Mesenteric fat pad (tissue), 1 donor: ENCODE data around the gene ZNF764. TPM values are rescaled to one million over a fixed set of nuclear protein-coding genes. Genes with fewer than 3 reads are reported as not detected.

Experiments used
- DNase-seq: peaks from one replicate; pipeline ENCODE4 v3.0.0-alpha.2; 2020; ENCODE audit warnings: low spot score
- total RNA-seq: library from RNA; stranded (reverse); fragmentation: NEBNext Ultra II Directional; extraction: Animal tissue kit (Norgen Biotek cat#: 25700); gene quantifications from one replicate; pipeline ENCODE4 v1.2.1, GENCODE V29; 2021
- donor health status: DM: yes; HTN: yes; CAD: no.

The ZNF764 gene
- total RNA-seq, 1 donor from 2014 or later: 5.9 TPM

GRCh38 chr16:30570636-30571444 lies 12.7 kb upstream of the ZNF764 start:
- DNase-seq: no peak

- DNase-seq: no peak
Measured at GRCh38 chr16:30569746-30570635, 11.8 kb upstream of the ZNF764 start.

GRCh38 chr16:30569281-30569680 lies 11.1 kb upstream of the ZNF764 start:
- no peak for DNase-seq

GRCh38 chr16:30567991-30568638 lies 9.9 kb upstream of the ZNF764 start:
- DNase-seq: no peak

- DNase-seq: no peak
Measured at GRCh38 chr16:30567160-30567990, 9.2 kb upstream of the ZNF764 start.

- no peak for DNase-seq
Measured at GRCh38 chr16:30566531-30566930, 8.4 kb upstream of the ZNF764 start.

GRCh38 chr16:30565984-30566383 lies 7.8 kb upstream of the ZNF764 start:
- DNase-seq: no peak

GRCh38 chr16:30565526-30565925 lies 7.4 kb upstream of the ZNF764 start:
- DNase-seq: no peak

GRCh38 chr16:30562021-30562420 lies 3.8 kb upstream of the ZNF764 start:
- no peak for DNase-seq

- no peak for DNase-seq
Measured at GRCh38 chr16:30561089-30561816, 3.1 kb upstream of the ZNF764 start.

- no peak for DNase-seq
Measured at GRCh38 chr16:30559690-30560089, 1.5 kb upstream of the ZNF764 start.

GRCh38 chr16:30558789-30559377 lies 709 bp upstream of the ZNF764 start:
- DNase-seq: no peak

- DNase-seq: no peak
Measured at GRCh38 chr16:30557707-30557956, 542 bp downstream of the ZNF764 start.

GRCh38 chr16:30556125-30556473 lies 2.1 kb downstream of the ZNF764 start:
- DNase-seq: no peak

- DNase-seq: no peak
Measured at GRCh38 chr16:30555315-30556124, 2.7 kb downstream of the ZNF764 start.

- no peak for DNase-seq
Measured at GRCh38 chr16:30554557-30555314, 3.4 kb downstream of the ZNF764 start.

- no peak for DNase-seq
Measured at GRCh38 chr16:30553393-30553899, 4.7 kb downstream of the ZNF764 start.

- no peak for DNase-seq
Measured at GRCh38 chr16:30552956-30553355, 5.2 kb downstream of the ZNF764 start.
